ENCODE results near the gene SLC6A12.

- TF ChIP-seq POLR2A (IDR thresholded peaks at IDR 0.05) (no peak), EP300 (IDR thresholded peaks at IDR 0.05) (no peak)
Measured at GRCh38 chr12:171743-172676, 41.9 kb downstream of the SLC6A12 start.
